K562 (cell line): ENCODE data around the gene ATP6V0C. TPM values are rescaled to one million over a fixed set of nuclear protein-coding genes. Genes with fewer than 3 reads are reported as not detected.

ENCODE experiments used
- CEBPG ChIP-seq, 3 experiments: fragments of 200-800 bp in 1 of 3; sonication (Bioruptor generic) in 1 of 3; sonication (generic) in 1 of 3; formaldehyde crosslinking in 1 of 3; IDR thresholded peaks in 2 of 3; conservative IDR thresholded peaks in 1 of 3; 2 replicates each; pipeline versions ENCODE4 v1.6.1 to v1.8.0; 2016 to 2022; ENCODE audit warnings: missing compliant biosample characterization in 2 of 3, missing genetic modification characterization in 2 of 3, mild to moderate bottlenecking in 1 of 3, missing genetic modification reagents in 1 of 3
- DPF2 ChIP-seq: fragments of 450-650 bp; IDR thresholded peaks from 2 replicates; pipeline ENCODE4 v1.6.1; 2016
- KLF1 ChIP-seq: fragments of 450-650 bp; IDR thresholded peaks from 2 replicates; pipeline ENCODE4 v1.6.1; 2016; ENCODE audit warnings: missing genetic modification characterization, missing compliant biosample characterization
- L3MBTL2 ChIP-seq: fragments of 450-650 bp; IDR thresholded peaks from 2 replicates; pipeline ENCODE4 v1.6.1; 2016; ENCODE audit warnings: mild to moderate bottlenecking, moderate library complexity
- MCM5 ChIP-seq: fragments of 450-650 bp; IDR thresholded peaks from 2 replicates; pipeline ENCODE4 v1.6.1; 2016; ENCODE audit warnings: low read depth
- MEIS2 ChIP-seq: fragments of 450-650 bp; IDR thresholded peaks from 2 replicates; pipeline ENCODE4 v1.6.1; 2014; ENCODE audit warnings: mild to moderate bottlenecking; ENCODE audit not compliant: partially characterized antibody
- NFRKB ChIP-seq: fragments of 450-650 bp; IDR thresholded peaks from 2 replicates; pipeline ENCODE4 v1.6.1; 2016; ENCODE audit warnings: low read depth
- NFYB ChIP-seq: IDR thresholded peaks from 2 replicates; pipeline ENCODE4 v1.6.1; 2011; ENCODE audit warnings: mild to moderate bottlenecking, moderate library complexity; ENCODE audit not compliant: insufficient read length; ENCODE audit errors: extremely low read depth
- PCBP2 ChIP-seq: fragments of 200-400 bp; formaldehyde crosslinking; IDR thresholded peaks from 2 replicates; pipeline ENCODE4 v1.6.1; 2018; ENCODE audit warnings: low read length, low read depth, mild to moderate bottlenecking, moderate library complexity; ENCODE audit not compliant: poor library complexity, severe bottlenecking
- SAFB ChIP-seq: fragments of 200-400 bp; formaldehyde crosslinking; IDR thresholded peaks from 2 replicates; pipeline ENCODE4 v1.6.1; 2017; ENCODE audit warnings: low read depth, low read length, borderline replicate concordance
- TFE3 ChIP-seq: fragments of 450-650 bp; formaldehyde crosslinking; IDR thresholded peaks from 2 replicates; pipeline ENCODE4 v1.4.0; 2020; ENCODE audit warnings: mild to moderate bottlenecking, mixed read lengths
- ZBTB33 ChIP-seq: sonication (generic); formaldehyde crosslinking; IDR thresholded peaks from 2 replicates; pipeline ENCODE4 v1.8.1; 2023; ENCODE audit warnings: mild to moderate bottlenecking, missing genetic modification reagents
- ZNF740 ChIP-seq, 3 experiments: fragments of 200-800 bp in 1 of 3; sonication (Bioruptor generic) in 1 of 3; sonication (generic) in 1 of 3; formaldehyde crosslinking in 1 of 3; IDR thresholded peaks; 2 replicates each; pipeline versions ENCODE4 v1.6.1 to v1.8.0; 2016 to 2022; ENCODE audit warnings: mild to moderate bottlenecking in 2 of 3, missing compliant biosample characterization in 2 of 3, missing genetic modification characterization in 2 of 3, missing genetic modification reagents in 1 of 3
- polyA plus RNA-seq, 8 experiments: library from polyadenylated mRNA; depleted of rRNA in 4 of 8; stranded (reverse) in 5 of 8; unstranded in 3 of 8; fragments of >200 nt; fragmentation: Nextera tagmentation in 2 of 8; fragmentation: Illumina TruSeq in 1 of 8; extraction: Ambion mirVana in 2 of 8; extraction: Trizol in 1 of 8; gene quantifications; 2 replicates each; pipeline versions ENCODE4 v1.2.1 to v1.2.3, GENCODE V29; 2011 to 2014; ENCODE audit warnings: inconsistent platforms in 1 of 8, missing spikeins in 1 of 8
- total RNA-seq, 7 experiments: library from RNA; depleted of rRNA in 6 of 7; stranded (reverse); fragments of >200 nt in 6 of 7; fragmentation: Illumina TruSeq in 2 of 7; extraction: Trizol in 2 of 7; gene quantifications; 2 replicates each; pipeline versions ENCODE4 v1.2.1 to v1.2.3, GENCODE V29; 2011 to 2021; ENCODE audit warnings: low replicate concordance in 1 of 7
- TF ChIP-seq, protein P1 (sequence below): fragments of 450-650 bp; formaldehyde crosslinking; IDR thresholded peaks from 2 replicates; pipeline ENCODE4 v1.4.0; 2020; ENCODE audit warnings: mild to moderate bottlenecking, moderate library complexity
- TF ChIP-seq, protein P2 (sequence below): fragments of 250-450 bp; sonication (Bioruptor Pico); IDR thresholded peaks from 2 replicates; pipeline ENCODE4 v1.8.0; 2021; ENCODE audit warnings: moderate library complexity, mild to moderate bottlenecking, inconsistent platforms
- TF ChIP-seq, protein P3 (sequence below): fragments of 450-650 bp; IDR thresholded peaks from 2 replicates; pipeline ENCODE4 v1.6.1; 2016; ENCODE audit warnings: antibody characterized with exemption

Gene ATP6V0C
- total and polyA plus RNA-seq, 9 of the 15 experiments (the other 6 are each of a cell fraction or from before 2014, with no cell fraction given) = 2.9 to 228 (median 22.7) TPM

DNA sequence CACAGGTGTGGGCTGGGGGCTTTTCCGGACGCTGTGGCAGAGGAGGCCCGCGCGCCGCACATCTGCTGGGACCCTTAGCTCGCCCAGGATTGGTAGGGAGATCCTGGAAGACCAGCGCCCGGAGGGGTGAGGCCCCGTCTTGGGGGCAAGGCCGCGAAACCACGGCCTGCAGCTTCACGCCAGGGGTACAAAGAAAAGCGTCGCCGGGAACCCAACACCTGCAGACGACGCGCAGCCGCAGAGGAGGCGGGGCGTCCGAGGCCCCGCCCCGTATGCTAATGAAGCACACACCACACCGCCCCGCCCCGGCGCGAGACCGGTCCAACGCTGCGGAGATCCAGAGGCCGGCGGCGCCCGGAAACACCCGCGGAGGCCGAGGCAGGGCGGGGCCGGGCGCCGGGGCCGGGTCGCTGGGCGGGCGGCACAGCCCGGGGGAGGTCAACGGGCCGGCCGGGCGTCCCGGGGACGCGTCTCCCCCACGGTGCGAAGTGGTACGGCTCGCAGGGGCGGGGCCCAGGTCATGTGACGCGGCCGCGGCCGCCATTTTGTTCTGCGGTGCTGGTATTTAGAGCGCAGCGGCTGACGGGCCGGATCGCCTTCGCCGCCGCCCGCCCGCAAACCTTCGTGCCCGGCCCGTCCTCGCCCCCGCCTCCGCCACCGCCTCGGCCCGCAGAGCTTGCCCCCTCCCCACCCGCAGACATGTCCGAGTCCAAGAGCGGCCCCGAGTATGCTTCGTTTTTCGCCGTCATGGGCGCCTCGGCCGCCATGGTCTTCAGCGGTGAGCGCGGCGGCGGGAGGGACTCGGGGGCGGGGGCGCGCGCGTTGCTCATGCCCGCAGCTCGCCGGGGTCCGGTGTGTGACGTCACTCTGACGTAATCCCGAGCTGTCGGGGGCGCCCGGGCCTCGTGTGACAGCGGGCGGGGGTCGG, at the start of gene ATP6V0C (continued):
- TF ChIP-seq KLF1 (tag) = peak; percentile 81; the same call in 1 of the 2 replicates
- TF ChIP-seq, protein P1, sequence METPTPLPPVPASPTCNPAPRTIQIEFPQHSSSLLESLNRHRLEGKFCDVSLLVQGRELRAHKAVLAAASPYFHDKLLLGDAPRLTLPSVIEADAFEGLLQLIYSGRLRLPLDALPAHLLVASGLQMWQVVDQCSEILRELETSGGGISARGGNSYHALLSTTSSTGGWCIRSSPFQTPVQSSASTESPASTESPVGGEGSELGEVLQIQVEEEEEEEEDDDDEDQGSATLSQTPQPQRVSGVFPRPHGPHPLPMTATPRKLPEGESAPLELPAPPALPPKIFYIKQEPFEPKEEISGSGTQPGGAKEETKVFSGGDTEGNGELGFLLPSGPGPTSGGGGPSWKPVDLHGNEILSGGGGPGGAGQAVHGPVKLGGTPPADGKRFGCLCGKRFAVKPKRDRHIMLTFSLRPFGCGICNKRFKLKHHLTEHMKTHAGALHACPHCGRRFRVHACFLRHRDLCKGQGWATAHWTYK = 0 out of 2 replicates have a peak, but pooled peaks have one; percentile 62
- peak; percentile 90 for TF ChIP-seq L3MBTL2
- no peak for TF ChIP-seq SAFB
- no peak for TF ChIP-seq NFYB
- peak; percentile 97 for TF ChIP-seq TFE3
- TF ChIP-seq ZBTB33 (CRISPR knock-in tag) = 0 out of 2 replicates have a peak, but pooled peaks have one; percentile 35
- no peak for TF ChIP-seq ZNF740 (CRISPR knock-in tag; IDR thresholded peaks at IDR 0.05)
- TF ChIP-seq ZNF740 (tag; IDR thresholded peaks at IDR 0.05) = no peak
- peak; percentile 69 for TF ChIP-seq NFRKB
- TF ChIP-seq DPF2 = no peak
- no peak for TF ChIP-seq MCM5
- TF ChIP-seq MEIS2 = peak; percentile 41
- TF ChIP-seq, protein P2, sequence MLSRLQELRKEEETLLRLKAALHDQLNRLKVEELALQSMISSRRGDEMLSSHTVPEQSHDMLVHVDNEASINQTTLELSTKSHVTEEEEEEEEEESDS (CRISPR knock-in tag) = no peak
- TF ChIP-seq, protein P3, sequence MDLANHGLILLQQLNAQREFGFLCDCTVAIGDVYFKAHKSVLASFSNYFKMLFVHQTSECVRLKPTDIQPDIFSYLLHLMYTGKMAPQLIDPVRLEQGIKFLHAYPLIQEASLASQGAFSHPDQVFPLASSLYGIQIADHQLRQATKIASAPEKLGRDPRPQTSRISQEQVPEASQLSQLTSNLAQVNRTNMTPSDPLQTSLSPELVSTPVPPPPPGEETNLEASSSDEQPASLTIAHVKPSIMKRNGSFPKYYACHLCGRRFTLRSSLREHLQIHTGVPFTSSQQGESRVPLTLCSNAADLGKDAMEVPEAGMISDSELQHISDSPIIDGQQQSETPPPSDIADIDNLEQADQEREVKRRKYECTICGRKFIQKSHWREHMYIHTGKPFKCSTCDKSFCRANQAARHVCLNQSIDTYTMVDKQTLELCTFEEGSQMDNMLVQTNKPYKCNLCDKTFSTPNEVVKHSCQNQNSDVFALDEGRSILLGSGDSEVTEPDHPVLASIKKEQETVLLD = peak; percentile 20; the same call in 1 of the 2 replicates
- peak; percentile 27 for TF ChIP-seq CEBPG (CRISPR knock-in tag; IDR thresholded peaks at IDR 0.05)
- no peak for TF ChIP-seq CEBPG (tag; conservative IDR thresholded peaks at IDR 0.05 in 1 of 2, IDR thresholded peaks at IDR 0.05 in 1 of 2)
- no peak for TF ChIP-seq PCBP2
